Stimulated activated CD8-positive, alpha-beta memory T cell treated with anti-CD3 and anti-CD28 coated beads, Interleukin-7, amount 100 ng/mL, for 4 hours (primary cell): ENCODE data around the gene NOTCH2.

Experiments
- DNase-seq, 2 donors: peaks; one replicate each; pipeline ENCODE4 v3.0.0-alpha.2; 2020; ENCODE audit warnings: low read depth in 2 of 2

Gene NOTCH2

DNA sequence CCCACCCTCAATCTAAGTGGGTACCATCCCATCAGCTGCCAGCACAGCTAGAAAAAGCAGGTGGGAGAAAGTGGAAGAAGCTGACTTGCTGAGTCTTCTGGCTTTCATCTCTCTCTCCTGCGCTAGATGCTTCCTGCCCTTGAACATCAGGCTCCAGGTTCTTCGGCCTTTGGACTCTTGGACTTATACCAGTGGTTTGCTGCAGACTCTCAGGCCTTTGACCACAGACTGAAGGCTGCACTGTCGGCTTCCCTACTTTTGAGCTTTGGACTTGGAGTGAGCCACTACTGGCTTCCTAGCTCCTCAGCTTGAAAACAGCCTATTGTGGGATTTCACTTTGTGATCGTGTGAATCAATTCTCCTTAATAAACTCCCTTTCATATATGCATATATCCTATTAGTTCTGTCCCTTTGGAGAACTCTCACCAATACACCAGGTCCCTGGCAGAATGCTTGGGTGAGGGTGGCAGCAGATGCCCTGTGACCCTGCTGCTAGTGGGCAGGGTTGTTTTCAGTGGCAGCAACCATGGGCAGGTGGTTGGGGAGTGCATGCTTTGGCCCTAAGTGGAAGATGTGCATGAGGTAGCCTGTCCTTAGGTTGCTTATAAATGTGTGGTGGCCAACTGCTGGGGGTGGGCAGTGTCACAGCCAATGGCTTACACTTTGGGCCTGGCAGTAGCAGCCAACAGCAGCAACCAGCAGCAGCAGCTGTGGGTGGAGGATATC lies 162.4 kb downstream of the NOTCH2 start:
- DNase-seq, result no peak

DNA sequence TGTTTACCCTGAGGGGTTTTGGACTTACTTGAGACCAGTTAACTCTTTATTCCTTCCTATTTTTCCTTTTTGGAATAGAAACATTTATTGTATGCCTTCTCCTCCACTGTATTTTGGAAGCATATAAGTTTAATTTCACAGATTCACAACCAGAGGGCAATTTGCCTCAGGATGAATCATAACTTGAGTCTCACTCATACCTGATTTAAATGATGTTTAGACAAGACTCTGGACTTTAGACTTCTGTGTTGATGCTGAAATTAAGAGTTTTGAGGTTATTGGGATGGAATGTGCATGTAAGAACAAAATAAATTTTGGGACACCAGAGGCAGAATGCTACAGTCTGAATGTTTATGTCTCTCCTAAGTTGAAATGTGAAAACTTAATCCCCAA lies 166.0 kb downstream of the NOTCH2 start:
- no peak for DNase-seq

GRCh38 chr1:119902775-119903442 lies 166.6 kb downstream of the NOTCH2 start:
- no peak for DNase-seq

DNA sequence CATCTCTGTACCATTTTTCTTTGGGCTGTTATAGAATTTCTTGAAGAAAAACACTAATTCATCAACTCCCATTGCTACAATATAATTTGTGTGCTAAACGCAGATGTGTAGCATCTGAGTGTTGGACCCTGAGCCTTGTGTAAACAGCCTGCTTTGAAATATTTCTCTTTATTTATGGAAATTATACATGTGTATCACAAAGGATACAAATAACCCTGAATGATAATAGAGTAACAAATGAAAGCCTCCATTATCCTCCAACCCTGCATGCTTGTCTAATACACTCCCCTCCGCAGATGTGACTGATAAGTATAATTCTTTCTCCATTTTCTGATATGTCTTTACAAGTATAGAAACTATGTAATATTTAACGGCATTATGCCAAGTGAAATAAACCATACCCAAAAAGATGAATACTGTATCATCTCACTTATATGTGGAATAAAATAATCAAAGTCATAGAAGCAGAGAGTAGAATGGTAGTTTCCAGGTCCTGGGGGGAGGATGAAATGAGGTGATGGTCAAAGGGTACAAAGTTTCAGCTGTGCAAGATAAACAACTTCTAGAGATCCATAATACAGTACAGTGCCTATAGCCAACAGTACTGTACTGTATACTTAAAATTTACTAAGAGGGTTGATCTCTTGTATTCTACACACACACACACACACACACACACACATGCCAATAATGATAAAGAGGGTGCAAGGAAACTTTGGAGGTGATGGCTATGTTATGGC lies 170.3 kb downstream of the NOTCH2 start:
- no peak for DNase-seq

GRCh38 chr1:119898530-119898929 lies 170.9 kb downstream of the NOTCH2 start:
- no peak for DNase-seq

DNA sequence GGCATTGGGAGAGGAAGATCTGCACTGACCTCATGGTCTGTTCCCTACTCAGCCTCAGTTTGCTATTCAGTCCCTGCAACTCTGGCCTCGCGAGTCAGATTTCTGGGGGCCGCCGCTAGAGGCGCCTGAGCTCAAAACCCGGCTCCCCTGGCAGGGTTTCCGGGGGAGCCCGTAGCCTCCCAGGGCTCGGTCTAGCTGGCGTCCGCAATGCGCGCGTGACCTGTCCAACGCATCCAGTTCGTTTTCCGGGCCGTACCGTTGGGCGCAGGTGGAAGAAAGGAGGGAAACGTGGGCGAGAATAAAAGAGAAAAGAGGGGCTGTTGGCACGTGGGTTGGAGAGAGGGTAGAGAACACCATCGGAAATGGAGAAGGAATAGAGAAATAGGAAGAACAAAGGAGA lies 173.2 kb downstream of the NOTCH2 start, which contains the start of gene ADAM30:
Gene ADAM30 (minus strand): TSS at position 213 of the 400 bp plus-strand sequence. CDS start 179 bp downstream, at position 34.
- DNase-seq, result no peak

GRCh38 chr1:119895102-119895501 lies 174.4 kb downstream of the NOTCH2 start:
- no peak for DNase-seq

DNA sequence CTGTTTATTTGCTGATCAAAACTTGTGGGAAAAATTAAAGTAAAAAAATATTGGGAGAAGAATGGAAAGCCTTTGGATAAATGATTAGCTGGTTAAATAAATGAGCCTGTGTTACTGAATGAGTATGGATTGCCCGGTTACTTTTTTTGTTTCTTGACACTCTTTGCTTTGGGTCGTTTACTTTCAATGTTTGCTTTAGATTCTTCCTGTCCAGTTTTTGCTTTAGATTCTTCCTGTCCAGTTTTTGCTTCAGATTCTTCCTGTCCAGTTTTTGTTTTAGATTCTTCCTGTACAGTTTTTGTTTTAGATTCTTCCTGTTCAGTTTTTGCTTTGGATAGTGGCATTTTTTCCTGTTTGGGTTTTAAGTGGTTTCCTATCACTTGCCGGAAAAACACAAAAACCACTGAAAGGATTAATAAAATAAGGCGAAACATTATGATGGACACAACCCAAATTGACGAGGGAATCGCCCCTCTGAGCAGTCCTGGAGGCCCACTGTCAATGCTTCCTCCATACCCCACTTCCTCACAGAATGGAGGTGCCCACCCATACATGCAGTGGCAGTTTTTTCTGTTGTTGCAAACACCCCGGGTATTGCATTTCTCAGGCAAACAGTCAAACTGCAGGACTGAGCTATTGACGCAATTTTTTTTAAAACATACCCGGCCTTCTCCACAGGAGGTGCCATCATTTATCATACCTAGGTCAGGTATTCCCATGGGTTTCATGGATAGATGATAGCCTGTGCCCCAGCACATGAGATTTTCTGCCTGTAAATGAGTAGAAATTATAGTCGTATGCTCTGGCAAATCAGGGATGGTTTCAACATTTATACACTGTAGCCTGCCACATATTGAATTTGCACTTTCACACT lies 175.4 kb downstream of the NOTCH2 start:
- no peak for DNase-seq

GRCh38 chr1:119893238-119893791 lies 176.1 kb downstream of the NOTCH2 start:
- no peak for DNase-seq

DNA sequence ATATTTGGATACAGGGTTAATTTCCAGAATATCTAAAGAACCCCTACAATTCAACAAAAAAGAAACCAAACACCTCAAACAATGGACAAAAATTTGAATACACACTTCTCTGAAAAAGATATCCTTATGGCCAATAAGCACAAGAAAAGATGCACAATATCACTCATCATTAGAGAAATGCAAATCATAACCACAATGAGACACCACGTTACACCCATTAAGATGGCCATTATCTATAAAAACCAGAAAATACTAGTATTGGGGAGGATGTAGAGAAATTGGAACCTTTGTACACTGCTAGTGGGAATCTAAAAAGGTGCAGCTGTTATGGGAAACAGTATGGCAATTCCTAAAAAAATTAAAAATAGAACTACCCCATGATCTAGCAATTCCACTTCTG lies 178.1 kb downstream of the NOTCH2 start:
- no peak for DNase-seq

DNA sequence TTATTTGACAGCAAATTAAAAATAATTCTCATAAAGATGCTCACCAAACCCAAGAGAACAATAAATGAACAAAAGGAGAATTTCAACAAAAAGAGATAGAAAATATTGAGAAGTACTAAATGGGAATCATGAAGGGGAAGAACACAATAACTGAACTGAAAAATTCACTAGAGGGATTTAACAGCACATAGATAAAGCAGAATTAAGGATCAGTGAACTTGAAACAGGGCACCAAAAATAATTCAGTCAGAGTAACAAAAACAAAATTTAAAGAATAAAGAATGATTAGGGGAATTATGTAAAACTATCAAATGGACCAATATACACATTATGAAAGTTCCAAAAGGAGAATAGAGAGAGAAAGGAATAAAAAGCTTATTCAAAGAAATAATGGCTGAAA lies 181.0 kb downstream of the NOTCH2 start:
- DNase-seq, result no peak

- no peak for DNase-seq
These were observed 182.0 kb downstream of the NOTCH2 start for GRCh38 chr1:119887427-119887826.

GRCh38 chr1:119885903-119886783 lies 183.3 kb downstream of the NOTCH2 start:
- DNase-seq, result peak; percentile 16 to 21

DNA sequence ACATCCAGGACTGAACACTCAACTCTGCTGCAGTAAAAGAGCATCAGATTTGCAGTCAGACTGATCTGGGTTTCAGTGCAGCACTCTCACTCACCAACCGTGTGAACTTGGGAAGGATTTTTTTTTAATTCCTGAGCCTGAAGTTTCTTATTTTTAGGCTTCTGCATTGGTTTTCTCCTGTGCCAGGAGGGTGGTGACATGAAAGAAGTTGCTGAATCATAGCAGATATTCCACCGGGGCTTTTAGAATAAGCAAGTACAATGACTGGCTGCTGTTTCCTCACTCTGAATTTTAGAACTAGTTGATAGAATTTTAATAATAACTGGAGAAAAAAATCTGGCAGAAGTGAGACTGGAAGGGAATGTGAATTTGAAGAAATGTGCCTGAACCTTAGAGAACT lies 184.8 kb downstream of the NOTCH2 start:
- no peak for DNase-seq

GRCh38 chr1:119883826-119884225 lies 185.6 kb downstream of the NOTCH2 start:
- DNase-seq, result no peak

DNA sequence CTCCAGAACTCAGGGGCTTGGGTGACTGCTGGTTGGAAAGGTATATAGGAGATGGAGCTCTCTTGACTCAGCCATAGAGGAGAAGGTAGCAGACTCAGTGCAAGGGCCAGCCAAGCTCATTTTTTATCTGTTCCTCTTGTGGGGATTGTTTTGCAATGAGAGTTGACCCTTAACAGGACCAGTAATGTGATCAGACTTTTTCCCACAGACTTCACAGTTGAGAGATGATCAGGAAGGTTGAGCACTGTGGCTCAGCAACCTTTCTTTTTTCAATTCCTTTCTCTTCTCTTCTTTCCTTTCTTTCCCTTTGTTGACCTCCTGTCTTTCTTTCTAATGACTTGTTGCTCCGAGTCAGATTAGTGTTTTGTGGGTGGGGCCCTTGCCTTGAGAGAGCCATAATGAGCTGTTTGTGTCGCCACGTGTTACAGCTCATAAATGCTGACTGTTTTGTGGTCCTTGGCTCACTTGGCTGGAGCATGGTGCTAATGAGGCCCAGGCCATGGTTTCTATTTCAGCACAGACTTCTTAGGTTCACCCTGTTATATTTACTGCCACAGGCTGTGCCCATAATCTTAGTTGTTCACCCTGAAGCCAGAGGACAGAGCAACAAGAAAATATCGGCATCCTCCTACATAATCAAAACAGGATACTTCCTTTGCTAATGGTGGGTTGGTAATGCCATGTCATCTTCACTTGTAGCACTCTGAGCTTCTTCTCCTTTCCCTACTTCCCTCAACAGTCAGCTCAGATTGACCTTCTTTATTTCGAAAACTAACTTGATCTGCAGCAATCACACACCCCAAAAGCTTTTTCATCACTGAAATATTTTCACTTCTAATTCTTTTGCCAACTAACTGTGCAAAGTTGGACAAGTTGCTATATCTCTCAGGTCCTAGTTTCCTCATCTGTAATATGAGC lies 187.1 kb downstream of the NOTCH2 start:
- DNase-seq, result no peak

DNA sequence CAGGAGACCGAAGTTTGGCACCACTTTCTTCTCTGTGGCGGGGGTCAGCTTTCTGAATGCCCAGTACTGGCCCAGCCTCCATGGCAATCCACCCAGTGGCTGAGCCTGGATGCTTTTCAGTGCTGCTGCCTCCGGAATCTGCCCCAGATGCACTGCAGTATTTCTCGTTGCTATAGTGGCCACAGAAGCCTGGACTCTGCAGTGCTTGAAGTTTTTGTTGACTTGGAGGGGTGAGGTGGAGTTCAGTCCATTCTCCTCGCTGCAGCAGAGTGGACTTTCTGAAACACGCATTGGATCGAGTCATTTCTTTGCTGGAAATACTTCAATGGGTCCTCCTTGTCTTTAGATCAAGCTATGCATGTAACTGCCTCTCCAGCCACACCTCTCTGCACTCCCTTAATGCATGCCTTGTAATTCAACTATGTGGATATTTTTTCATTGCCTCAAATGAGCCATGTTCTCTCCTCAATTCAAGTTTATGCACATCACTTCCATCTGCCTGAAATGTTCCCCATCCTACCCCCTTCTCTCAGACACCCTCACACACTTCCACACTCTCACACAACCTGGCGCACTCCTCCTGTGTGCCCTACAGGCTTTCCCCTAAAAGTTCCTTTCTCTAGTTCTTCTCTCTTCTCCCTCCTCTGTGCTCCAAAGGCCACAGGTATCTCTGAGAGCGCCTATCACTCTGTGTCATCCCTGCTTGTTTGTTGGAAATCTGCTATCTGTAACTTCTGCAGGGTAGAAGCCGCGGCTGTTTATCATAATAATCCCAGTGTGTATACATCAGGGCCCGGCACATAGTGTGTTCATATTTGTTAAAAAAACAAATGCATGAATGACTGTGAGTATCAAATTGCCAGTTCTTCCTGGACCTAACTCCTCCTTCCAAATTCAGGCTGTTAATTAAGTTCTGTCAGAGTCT lies 189.7 kb downstream of the NOTCH2 start:
- no peak for DNase-seq

DNA sequence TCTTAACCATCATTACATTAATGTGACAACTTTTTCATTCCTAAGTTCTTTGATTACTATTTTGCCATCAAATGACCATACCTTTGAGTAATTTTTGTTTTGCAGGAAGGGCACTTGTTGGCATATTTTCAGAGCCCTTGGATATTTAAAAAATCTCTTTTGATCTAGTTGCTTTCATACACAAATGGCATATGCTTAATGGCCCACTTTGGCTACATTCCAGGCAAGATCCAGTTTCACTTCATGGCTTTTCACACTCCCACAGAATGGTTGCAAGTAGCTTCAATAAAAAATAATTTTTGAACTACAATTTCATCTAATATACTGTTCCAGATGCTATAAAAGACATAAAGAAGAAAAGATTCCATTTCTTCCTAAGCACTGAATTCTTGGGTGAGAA lies 191.3 kb downstream of the NOTCH2 start:
- DNase-seq, result no peak
